Common myeloid progenitor, CD34-positive (primary cell): ENCODE data around the gene CNTN5.

Experiments used
- CTCF ChIA-PET: fragments of 350-600 bp; sonication (Branson Sonifier 250); formaldehyde crosslinking; loops from one replicate; lab custom pipeline; 2021; ENCODE audit warnings: antibody characterized with exemption; lab: Charles Lee
- POLR2A ChIA-PET: fragments of 350-600 bp; sonication (Branson Sonifier 250); formaldehyde crosslinking; loops from one replicate; lab custom pipeline; 2021; ENCODE audit warnings: antibody characterized with exemption; lab: Charles Lee
- DNase-seq, 3 donors: peaks; one replicate each; pipeline versions ENCODE4 v3.0.0 to v3.0.0-alpha.2; 2013
- H3K27ac ChIP-seq, 2 experiments: 1 replicate in 1 of 2; 2 replicates in 1 of 2; pipeline ENCODE4 v1.7.0; 2013; ENCODE audit warnings: inconsistent platforms in 2 of 2, low read length in 2 of 2, mild to moderate bottlenecking in 2 of 2, low read depth in 1 of 2, moderate library complexity in 1 of 2; ENCODE audit not compliant: severe bottlenecking in 2 of 2, insufficient read depth in 1 of 2, poor library complexity in 1 of 2
- H3K27me3 ChIP-seq, 5 experiments: replicated peaks in 2 of 5; 1 replicate in 3 of 5; 2 replicates in 2 of 5; pipeline versions ENCODE4 v1.6.1 to v1.7.0; 2013; ENCODE audit warnings: low read length in 4 of 5, mild to moderate bottlenecking in 2 of 5, moderate library complexity in 2 of 5, inconsistent platforms in 1 of 5; ENCODE audit not compliant: insufficient read depth in 5 of 5, control insufficient read depth in 4 of 5
- H3K36me3 ChIP-seq, 4 experiments: 1 replicate in 2 of 4; 2 replicates in 2 of 4; pipeline versions ENCODE4 v1.6.1 to v1.7.0; 2013; ENCODE audit warnings: low read length in 3 of 4, control low read depth in 1 of 4, mild to moderate bottlenecking in 1 of 4; ENCODE audit not compliant: control insufficient read depth in 4 of 4, insufficient read depth in 4 of 4
- H3K4me1 ChIP-seq, 4 experiments: 1 replicate in 3 of 4; 2 replicates in 1 of 4; pipeline versions ENCODE4 v1.6.1 to v1.7.1; 2013; ENCODE audit warnings: low read length in 3 of 4, mild to moderate bottlenecking in 3 of 4, control low read depth in 1 of 4, inconsistent platforms in 1 of 4, moderate library complexity in 1 of 4; ENCODE audit not compliant: control insufficient read depth in 4 of 4, insufficient read depth in 4 of 4; ENCODE audit errors: control extremely low read depth in 1 of 4
- H3K4me3 ChIP-seq, 7 experiments: 1 replicate in 4 of 7; 2 replicates in 3 of 7; pipeline versions ENCODE4 v1.5.1 to v1.7.0; 2013; ENCODE audit warnings: mild to moderate bottlenecking in 7 of 7, low read length in 6 of 7, moderate library complexity in 6 of 7, inconsistent platforms in 2 of 7, low read depth in 2 of 7, control low read depth in 1 of 7; ENCODE audit not compliant: insufficient read depth in 4 of 7, control insufficient read depth in 1 of 7; ENCODE audit errors: extremely low read depth in 1 of 7
- H3K9me3 ChIP-seq, 5 experiments: 1 replicate in 4 of 5; 2 replicates in 1 of 5; pipeline versions ENCODE4 v1.6.1 to v1.7.1; 2013; ENCODE audit warnings: low read length in 4 of 5, mild to moderate bottlenecking in 2 of 5, inconsistent platforms in 1 of 5, low read depth in 1 of 5, moderate library complexity in 1 of 5; ENCODE audit not compliant: control insufficient read depth in 4 of 5, insufficient read depth in 2 of 5; ENCODE audit errors: control extremely low read depth in 1 of 5
- WGBS: methylation state at CpG from one replicate; pipeline ENCODE4 v1.1.5; 2013; ENCODE audit not compliant: insufficient coverage; 5-methylcytosine and 5-hydroxymethylcytosine counted together

Gene CNTN5

GRCh38 chr11:99065121-99065520 is 44.4 kb downstream of the CNTN5 start:
- H3K27me3 ChIP-seq: no peaks in the 10 kb centered on the region
- H3K4me3 ChIP-seq: no peak overlapping the region
- no peaks in the 10 kb centered on the region for H3K9me3 ChIP-seq
- no peaks in the 10 kb centered on the region for H3K36me3 ChIP-seq
- DNase-seq: no peak
- CTCF ChIA-PET: no interaction called here
- peaks cover 0 to 8% (median 3%) of the 10 kb centered on the region in 4 experiments for H3K4me1 ChIP-seq
- POLR2A ChIA-PET: no interaction called here
- H3K27ac ChIP-seq: no peak overlapping the region

GRCh38 chr11:99066618-99067317 is 46.0 kb downstream of the CNTN5 start:
- no peaks in the 10 kb centered on the region for H3K9me3 ChIP-seq
- H3K4me3 ChIP-seq: no peak overlapping the region
- no peaks in the 10 kb centered on the region for H3K27me3 ChIP-seq
- DNase-seq: no peak
- CTCF ChIA-PET: no interaction called here
- no peak overlapping the region for H3K27ac ChIP-seq
- 90% methylated on average over 2 of the region's 2 CpGs for WGBS
- POLR2A ChIA-PET: no interaction called here
- peaks cover 0 to 8% (median 3%) of the 10 kb centered on the region in 4 experiments for H3K4me1 ChIP-seq
- H3K36me3 ChIP-seq: no peaks in the 10 kb centered on the region

GRCh38 chr11:99068832-99069231 is 48.1 kb downstream of the CNTN5 start:
- Histone ChIP-seq H3K4me1 (peaks cover 0 to 8% (median 3%) of the 10 kb centered on the region in 4 experiments), H3K9me3 (no peaks in the 10 kb centered on the region), H3K27ac (no peak overlapping the region), H3K27me3 (no peaks in the 10 kb centered on the region), H3K4me3 (no peak overlapping the region), H3K36me3 (no peaks in the 10 kb centered on the region)
- CTCF ChIA-PET: interaction anchor here (0.9 kb wide), 1 partner anchor 10 kb away, joined by 3 read pairs; no protein-coding TSS in a partner anchor
- POLR2A ChIA-PET: no interaction called here
- 80% methylated on average over 2 of the region's 2 CpGs for WGBS
- peak in 2 of 3 donors; percentile 57 to 66 for DNase-seq

GRCh38 chr11:99069856-99070444 is 49.2 kb downstream of the CNTN5 start:
- ChIA-PET POLR2A (no interaction called here), CTCF (interaction anchor here (0.7 to 1.0 kb wide), 4 partner anchors 11 to 54 kb away, joined by 3 read pairs; no protein-coding TSS in a partner anchor)
- Histone ChIP-seq H3K36me3 (no peaks in the 10 kb centered on the region), H3K4me1 (peaks cover 0 to 8% (median 3%) of the 10 kb centered on the region in 4 experiments), H3K9me3 (no peaks in the 10 kb centered on the region), H3K27ac (peak overlapping the region; percentile 48 to 60), H3K27me3 (no peaks in the 10 kb centered on the region), H3K4me3 (peak overlapping the region; percentile 52 to 90 (median 79))
- 6% methylated on average over 6 of the region's 8 CpGs for WGBS
- DNase-seq: peak in 2 of 3 donors; percentile 49 to 63

GRCh38 chr11:99079576-99079975 is 58.8 kb downstream of the CNTN5 start:
- 72% methylated on average over 3 of the region's 3 CpGs for WGBS
- H3K4me1 ChIP-seq: no peaks in the 10 kb centered on the region
- ChIA-PET CTCF (no interaction called here), POLR2A (no interaction called here)
- H3K9me3 ChIP-seq: no peaks in the 10 kb centered on the region
- no peak overlapping the region for H3K27ac ChIP-seq
- H3K27me3 ChIP-seq: no peaks in the 10 kb centered on the region
- H3K36me3 ChIP-seq: no peaks in the 10 kb centered on the region
- no peak overlapping the region for H3K4me3 ChIP-seq
- DNase-seq: no peak

- Histone ChIP-seq H3K27ac (no peak overlapping the region), H3K4me1 (no peaks in the 10 kb centered on the region), H3K9me3 (no peaks in the 10 kb centered on the region), H3K36me3 (no peaks in the 10 kb centered on the region), H3K4me3 (no peak overlapping the region), H3K27me3 (no peaks in the 10 kb centered on the region)
- 96% methylated on average over 5 of the region's 5 CpGs for WGBS
- CTCF ChIA-PET: no interaction called here
- POLR2A ChIA-PET: no interaction called here
- no peak for DNase-seq
Measured at GRCh38 chr11:99080154-99080553, 59.4 kb downstream of the CNTN5 start.

- H3K4me3 ChIP-seq: no peak overlapping the region
- WGBS: 86% methylated on average over 2 of the region's 6 CpGs
- CTCF ChIA-PET: no interaction called here
- DNase-seq: no peak
- no peaks in the 10 kb centered on the region for H3K36me3 ChIP-seq
- no peaks in the 10 kb centered on the region for H3K4me1 ChIP-seq
- no peak overlapping the region for H3K27ac ChIP-seq
- H3K9me3 ChIP-seq: peaks cover 0 to 5% (median 0%) of the 10 kb centered on the region in 5 experiments
- POLR2A ChIA-PET: no interaction called here
- no peaks in the 10 kb centered on the region for H3K27me3 ChIP-seq
Measured at GRCh38 chr11:99098258-99098657, 77.5 kb downstream of the CNTN5 start.
